ENCODE results near the gene TAGLN2. TPM values are rescaled to one million over a fixed set of nuclear protein-coding genes. Genes with fewer than 3 reads are reported as not detected.

The TAGLN2 gene
- total RNA-seq, 1 experiment from 2014 or later, result 464 TPM

DNA sequence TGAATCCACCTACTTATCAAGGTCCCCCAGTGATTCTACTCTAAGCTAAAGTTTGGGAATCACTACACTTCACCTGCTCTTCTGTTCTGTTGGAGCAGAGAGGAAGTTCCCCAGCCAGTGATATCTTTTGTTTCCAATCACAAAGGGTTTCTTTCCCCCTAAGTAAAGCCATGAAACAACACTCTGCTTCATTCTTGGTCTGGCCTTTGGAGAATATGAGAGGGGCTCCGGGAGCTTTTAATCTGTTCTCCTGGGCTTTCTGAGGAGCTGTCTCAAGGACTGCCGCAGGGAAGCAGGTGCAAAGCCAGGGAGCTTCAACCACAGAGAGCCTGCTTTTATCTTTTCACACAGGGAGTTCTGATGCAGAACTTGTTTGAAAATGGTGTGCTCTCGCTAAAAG lies 38.8 kb upstream of the TAGLN2 start:
- Mint-ChIP-seq H3K27me3 (ENCODE audit: insufficient read depth, unreplicated experiment) (no peaks in the 10 kb centered on the region), H3K9me3 (ENCODE audit: unreplicated experiment) (peaks cover 8% of the 10 kb centered on the region), H3K36me3 (ENCODE audit: insufficient read depth, unreplicated experiment) (peaks cover 11% of the 10 kb centered on the region), H3K4me1 (ENCODE audit: insufficient read depth, unreplicated experiment) (peaks cover 53% of the 10 kb centered on the region), H3K27ac (ENCODE audit: low read depth, unreplicated experiment) (no peak overlapping the region), H3K4me3 (ENCODE audit: unreplicated experiment) (no peak overlapping the region)
- CTCF ChIA-PET, result interaction anchor here (0.5 to 52.4 kb wide), 8 partner anchors 18 to 290 kb away, joined by 3 to 1675 read pairs (median 4); no protein-coding TSS in a partner anchor
- TF ChIP-seq, protein P1, sequence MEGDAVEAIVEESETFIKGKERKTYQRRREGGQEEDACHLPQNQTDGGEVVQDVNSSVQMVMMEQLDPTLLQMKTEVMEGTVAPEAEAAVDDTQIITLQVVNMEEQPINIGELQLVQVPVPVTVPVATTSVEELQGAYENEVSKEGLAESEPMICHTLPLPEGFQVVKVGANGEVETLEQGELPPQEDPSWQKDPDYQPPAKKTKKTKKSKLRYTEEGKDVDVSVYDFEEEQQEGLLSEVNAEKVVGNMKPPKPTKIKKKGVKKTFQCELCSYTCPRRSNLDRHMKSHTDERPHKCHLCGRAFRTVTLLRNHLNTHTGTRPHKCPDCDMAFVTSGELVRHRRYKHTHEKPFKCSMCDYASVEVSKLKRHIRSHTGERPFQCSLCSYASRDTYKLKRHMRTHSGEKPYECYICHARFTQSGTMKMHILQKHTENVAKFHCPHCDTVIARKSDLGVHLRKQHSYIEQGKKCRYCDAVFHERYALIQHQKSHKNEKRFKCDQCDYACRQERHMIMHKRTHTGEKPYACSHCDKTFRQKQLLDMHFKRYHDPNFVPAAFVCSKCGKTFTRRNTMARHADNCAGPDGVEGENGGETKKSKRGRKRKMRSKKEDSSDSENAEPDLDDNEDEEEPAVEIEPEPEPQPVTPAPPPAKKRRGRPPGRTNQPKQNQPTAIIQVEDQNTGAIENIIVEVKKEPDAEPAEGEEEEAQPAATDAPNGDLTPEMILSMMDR (IDR thresholded peaks at IDR 0.05; ENCODE audit: unreplicated experiment), result no peak
- no TSS peak for BruUV-seq (replicated peaks)
- DNase-seq (ENCODE audit: unreplicated experiment), result no peak
- intact Hi-C loops (cut with micrococcal nuclease), result loop anchor here (5.0 kb wide), 1 partner anchor 43 kb away; no protein-coding TSS in a partner anchor
- POLR2A ChIA-PET, result interaction anchor here (0.6 kb wide), 1 partner anchor 15 kb away, joined by 4 read pairs; no protein-coding TSS in a partner anchor

DNA sequence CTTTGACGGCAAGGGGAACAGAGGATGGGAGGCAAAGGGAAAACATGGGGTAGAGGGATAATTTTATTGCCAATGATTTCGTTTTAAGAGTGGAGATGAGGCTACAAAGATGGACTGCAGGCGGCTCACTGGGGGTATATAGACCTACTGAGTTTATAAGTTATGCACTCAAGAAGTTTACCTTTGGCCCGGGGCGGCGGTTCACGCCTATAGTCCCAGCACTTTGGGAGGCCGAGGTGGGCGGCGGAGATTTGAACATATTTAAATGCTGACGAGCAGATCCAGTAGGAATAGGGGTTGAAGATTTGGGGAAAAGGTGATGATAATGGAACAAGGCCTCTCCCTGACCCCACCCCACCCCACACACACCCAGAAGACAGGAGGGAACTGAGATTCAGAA lies 36.9 kb upstream of the TAGLN2 start:
- BruUV-seq (replicated peaks), result no TSS peak
- POLR2A ChIA-PET, result interaction anchor here (0.7 to 5.6 kb wide), 7 partner anchors 13 to 181 kb away, joined by 4 to 25 read pairs (median 6); partner anchors contain the start of genes DUSP23, IGSF9 and PIGM
- CTCF ChIA-PET, result interaction anchor here (0.6 to 52.4 kb wide), 5 partner anchors 16 to 88 kb away, joined by 3 to 1675 read pairs (median 3); partner anchors contain the start of gene IGSF9
- H3K27ac Mint-ChIP-seq (ENCODE audit: low read depth, unreplicated experiment), result no peak overlapping the region
- intact Hi-C loops (cut with micrococcal nuclease), result loop anchor here (5.0 kb wide), 1 partner anchor 45 kb away; no protein-coding TSS in a partner anchor
- TF ChIP-seq, protein P1 (IDR thresholded peaks at IDR 0.05; ENCODE audit: unreplicated experiment), result no peak
- H3K36me3 Mint-ChIP-seq (ENCODE audit: insufficient read depth, unreplicated experiment), result peaks cover 6% of the 10 kb centered on the region
- DNase-seq (ENCODE audit: unreplicated experiment), result no peak
- H3K4me1 Mint-ChIP-seq (ENCODE audit: insufficient read depth, unreplicated experiment), result peaks cover 52% of the 10 kb centered on the region
- H3K27me3 Mint-ChIP-seq (ENCODE audit: insufficient read depth, unreplicated experiment), result no peaks in the 10 kb centered on the region
- H3K4me3 Mint-ChIP-seq (ENCODE audit: unreplicated experiment), result peak overlapping the region; percentile 73
- peaks cover 8% of the 10 kb centered on the region for H3K9me3 Mint-ChIP-seq (ENCODE audit: unreplicated experiment)

DNA sequence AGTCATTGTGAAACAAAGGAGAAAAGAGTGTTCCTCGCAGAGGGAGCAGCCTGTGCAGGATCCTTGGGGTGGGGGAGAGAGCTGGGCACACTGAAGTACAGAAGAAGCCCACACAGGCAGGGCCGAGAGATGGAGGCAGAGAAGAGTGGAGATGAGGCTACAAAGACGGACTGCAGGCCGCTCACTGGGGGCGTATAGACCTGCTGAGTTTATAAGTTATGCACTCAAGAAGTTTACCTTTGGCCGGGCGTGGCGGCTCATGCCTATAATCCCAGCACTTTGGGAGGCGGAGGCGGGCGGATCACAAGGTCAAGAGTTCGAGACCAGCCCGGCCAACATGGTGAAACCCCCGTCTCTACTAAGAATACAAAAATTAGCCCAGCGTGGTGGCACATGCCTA lies 36.3 kb upstream of the TAGLN2 start:
- H3K9me3 Mint-ChIP-seq (ENCODE audit: unreplicated experiment), result peaks cover 8% of the 10 kb centered on the region
- peak overlapping the region; percentile 75 for H3K27ac Mint-ChIP-seq (ENCODE audit: low read depth, unreplicated experiment)
- H3K4me3 Mint-ChIP-seq (ENCODE audit: unreplicated experiment), result peak overlapping the region; percentile 73
- no TSS peak for BruUV-seq (replicated peaks)
- POLR2A ChIA-PET, result interaction anchor here (0.7 to 5.6 kb wide), 17 partner anchors 13 to 829 kb away, joined by 3 to 25 read pairs (median 5); partner anchors contain the start of genes DCAF8, DUSP23, IGSF9 and PIGM
- DNase-seq (ENCODE audit: unreplicated experiment), result no peak
- TF ChIP-seq, protein P1 (IDR thresholded peaks at IDR 0.05; ENCODE audit: unreplicated experiment), result no peak
- H3K27me3 Mint-ChIP-seq (ENCODE audit: insufficient read depth, unreplicated experiment), result no peaks in the 10 kb centered on the region
- H3K4me1 Mint-ChIP-seq (ENCODE audit: insufficient read depth, unreplicated experiment), result peaks cover 49% of the 10 kb centered on the region
- intact Hi-C loops (cut with micrococcal nuclease), result loop anchor here (1.0 to 5.0 kb wide), 3 partner anchors 36 to 71 kb away; partner anchors contain the start of gene TAGLN2
- H3K36me3 Mint-ChIP-seq (ENCODE audit: insufficient read depth, unreplicated experiment), result peaks cover 6% of the 10 kb centered on the region
- CTCF ChIA-PET, result interaction anchor here (0.5 to 52.4 kb wide), 5 partner anchors 16 to 739 kb away, joined by 3 to 1675 read pairs (median 5); partner anchors contain the start of gene IGSF9

DNA sequence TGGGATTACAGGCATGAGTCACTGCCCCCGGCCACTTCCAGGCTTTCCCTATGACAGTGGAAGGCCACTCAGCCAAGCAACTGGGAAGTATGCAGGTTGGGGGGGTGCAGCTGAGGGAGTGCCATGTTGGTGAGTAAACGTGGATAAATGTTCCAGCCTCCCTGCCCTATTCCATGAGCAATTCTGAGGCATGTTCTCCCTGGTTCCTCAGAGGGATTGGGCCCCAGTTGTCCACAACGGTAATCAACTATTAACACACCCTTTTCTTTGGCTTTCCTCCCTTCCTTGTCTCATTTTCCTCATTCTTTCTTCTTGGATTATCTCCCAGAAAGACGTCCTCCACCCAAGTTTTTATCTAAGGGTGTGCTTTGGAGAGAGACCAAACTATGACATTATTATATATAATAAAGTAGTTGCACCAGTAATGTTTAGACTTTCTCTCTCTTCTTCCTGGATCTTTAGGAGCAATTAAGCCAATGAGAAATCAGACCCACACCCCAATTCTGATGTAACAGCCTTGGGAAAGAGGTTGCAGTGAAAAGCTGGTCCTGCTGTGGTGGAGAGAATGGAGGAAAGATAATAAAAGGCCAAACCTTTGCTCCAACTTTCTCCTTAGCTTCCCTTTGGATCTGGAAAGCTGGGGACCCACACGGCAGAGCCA lies 35.5 kb upstream of the TAGLN2 start:
- ChIA-PET POLR2A (interaction anchor here (0.7 to 5.6 kb wide), 20 partner anchors 12 to 1060 kb away, joined by 3 to 25 read pairs (median 5); partner anchors contain the start of genes DCAF8, DUSP23, IGSF9 and PIGM), CTCF (interaction anchor here (0.5 to 52.4 kb wide), 4 partner anchors 15 to 739 kb away, joined by 3 to 1675 read pairs (median 6); partner anchors contain the start of gene IGSF9)
- Mint-ChIP-seq H3K9me3 (ENCODE audit: unreplicated experiment) (peaks cover 3% of the 10 kb centered on the region), H3K27me3 (ENCODE audit: insufficient read depth, unreplicated experiment) (no peaks in the 10 kb centered on the region), H3K27ac (ENCODE audit: low read depth, unreplicated experiment) (peak overlapping the region; percentile 75), H3K36me3 (ENCODE audit: insufficient read depth, unreplicated experiment) (peaks cover 6% of the 10 kb centered on the region), H3K4me1 (ENCODE audit: insufficient read depth, unreplicated experiment) (peaks cover 49% of the 10 kb centered on the region), H3K4me3 (ENCODE audit: unreplicated experiment) (peak overlapping the region; percentile 73)
- BruUV-seq (replicated peaks), result no TSS peak
- intact Hi-C loops (cut with micrococcal nuclease), result loop anchor here (1.0 to 5.0 kb wide), 3 partner anchors 36 to 72 kb away; partner anchors contain the start of gene TAGLN2
- TF ChIP-seq, protein P1 (IDR thresholded peaks at IDR 0.05; ENCODE audit: unreplicated experiment), result no peak
- DNase-seq (ENCODE audit: unreplicated experiment), result peak; percentile 71
